H1 (cell line): ENCODE data around the gene CMIP. TPM values are rescaled to one million over a fixed set of nuclear protein-coding genes. Genes with fewer than 3 reads are reported as not detected.

Source experiments
- CTCF ChIA-PET: fragments of 300-600 bp; sonication (Branson Sonifier 250); formaldehyde crosslinking; loops from one replicate; lab custom pipeline; 2021; ENCODE audit not compliant: partially characterized antibody; lab: Charles Lee
- POLR2A ChIA-PET: fragments of 300-600 bp; sonication (Branson Sonifier 250); formaldehyde crosslinking; loops from one replicate; lab custom pipeline; 2021; ENCODE audit warnings: inconsistent platforms; ENCODE audit not compliant: partially characterized antibody; lab: Charles Lee
- DNase-seq, 2 experiments: peaks; one replicate each; pipeline versions ENCODE4 v3.0.0 to v3.0.0-alpha.2; 2010 to 2022; ENCODE audit warnings: low spot score in 2 of 2, low read depth in 1 of 2, mixed read lengths in 1 of 2
- FAIRE-seq: peaks from 2 replicates; lab custom pipeline; 2011; peaks lifted over from hg19 to GRCh38; lab: Jason Lieb, UNC
- H2AFZ ChIP-seq: 2 replicates; pipeline ENCODE4 v1.8.1; 2012; ENCODE audit warnings: low read length, inconsistent platforms
- H2AK5ac ChIP-seq: 2 replicates; pipeline ENCODE4 v1.6.1; 2013; ENCODE audit warnings: low read depth, low read length
- H2BK120ac ChIP-seq: replicated peaks from 2 replicates; pipeline ENCODE3; 2013; ENCODE audit warnings: low read depth, low read length, inconsistent platforms
- H2BK12ac ChIP-seq: 2 replicates; pipeline ENCODE4 v1.6.1; 2013; ENCODE audit warnings: low read depth, low read length
- H2BK15ac ChIP-seq: 2 replicates; pipeline ENCODE4 v1.6.1; 2013; ENCODE audit warnings: low read length
- H2BK20ac ChIP-seq: 2 replicates; pipeline ENCODE4 v1.6.1; 2013; ENCODE audit warnings: low read length
- H2BK5ac ChIP-seq: 2 replicates; pipeline ENCODE4 v1.6.1; 2013; ENCODE audit warnings: low read depth, low read length
- H3K14ac ChIP-seq: 2 replicates; pipeline ENCODE4 v1.6.1; 2013; ENCODE audit warnings: inconsistent platforms; ENCODE audit not compliant: insufficient read length
- H3K18ac ChIP-seq: 2 replicates; pipeline ENCODE4 v1.6.1; 2013; ENCODE audit warnings: low read length; ENCODE audit errors: extremely low read depth
- H3K23ac ChIP-seq: 2 replicates; pipeline ENCODE4 v1.6.1; 2013; ENCODE audit warnings: inconsistent platforms; ENCODE audit not compliant: insufficient read length
- H3K23me2 ChIP-seq: 2 replicates; pipeline ENCODE4 v1.6.1; 2013; ENCODE audit warnings: low read depth, low read length
- H3K27ac ChIP-seq: 2 replicates; pipeline ENCODE4 v1.6.1; 2011; ENCODE audit warnings: low read depth, low read length, inconsistent platforms
- H3K27me3 ChIP-seq, 4 experiments: replicated peaks in 1 of 4; 1 replicate in 1 of 4; 2 replicates in 3 of 4; pipeline versions ENCODE4 v1.6.1 to v1.8.1; 2011 to 2013; ENCODE audit warnings: low read length in 3 of 4, mild to moderate bottlenecking in 3 of 4, inconsistent platforms in 2 of 4, mixed read lengths in 2 of 4, moderate library complexity in 1 of 4; ENCODE audit not compliant: control insufficient read depth in 3 of 4, insufficient read depth in 3 of 4; ENCODE audit errors: extremely low read depth in 1 of 4
- H3K36me3 ChIP-seq, 4 experiments: 2 replicates each; pipeline versions ENCODE4 v1.6.1 to v1.8.1; 2011 to 2013; ENCODE audit warnings: mild to moderate bottlenecking in 4 of 4, low read length in 3 of 4, moderate library complexity in 2 of 4, control low read depth in 1 of 4, inconsistent platforms in 1 of 4; ENCODE audit not compliant: insufficient read depth in 4 of 4, control insufficient read depth in 2 of 4
- H3K4ac ChIP-seq: replicated peaks from 2 replicates; pipeline ENCODE3; 2013; ENCODE audit warnings: low read length, low read depth, mixed read lengths, inconsistent platforms; ENCODE audit not compliant: insufficient read length
- H3K4me1 ChIP-seq, 4 experiments: replicated peaks in 1 of 4; 1 replicate in 1 of 4; 2 replicates in 3 of 4; pipeline versions ENCODE4 v1.6.1 to v1.8.1; 2011 to 2013; ENCODE audit warnings: low read length in 3 of 4, inconsistent platforms in 2 of 4, mixed read lengths in 1 of 4; ENCODE audit not compliant: insufficient read depth in 4 of 4, control insufficient read depth in 3 of 4
- H3K4me2 ChIP-seq, 2 experiments: 2 replicates each; pipeline versions ENCODE4 v1.6.1 to v1.8.1; 2011 to 2013; ENCODE audit warnings: low read depth in 2 of 2, low read length in 2 of 2, control low read depth in 1 of 2, inconsistent platforms in 1 of 2, mild to moderate bottlenecking in 1 of 2; ENCODE audit not compliant: insufficient read depth in 1 of 2
- H3K4me3 ChIP-seq, 4 experiments: fragments of 200-600, 300-600 bp in 1 of 4; sonication (generic), shearing (Covaris generic), sonication (Bioruptor Twin) in 1 of 4; 2 replicates each; pipeline versions ENCODE4 v1.5.1 to v1.8.1; 2011 to 2016; ENCODE audit warnings: low read length in 4 of 4, low read depth in 3 of 4, control low read depth in 2 of 4, inconsistent platforms in 2 of 4, mild to moderate bottlenecking in 2 of 4, mixed read lengths in 1 of 4, moderate library complexity in 1 of 4; ENCODE audit not compliant: insufficient read depth in 2 of 4; ENCODE audit errors: extremely low read depth in 1 of 4
- H3K56ac ChIP-seq: replicated peaks from 2 replicates; pipeline ENCODE3; 2013; ENCODE audit warnings: low read depth, mild to moderate bottlenecking, mixed read lengths, low read length, inconsistent platforms; ENCODE audit not compliant: insufficient read length
- H3K79me1 ChIP-seq: 2 replicates; pipeline ENCODE4 v1.6.1; 2013; ENCODE audit warnings: low read depth, low read length, control low read depth
- H3K79me2 ChIP-seq, 2 experiments: 2 replicates each; pipeline versions ENCODE4 v1.6.1 to v1.8.1; 2012 to 2013; ENCODE audit warnings: low read length in 2 of 2, mild to moderate bottlenecking in 2 of 2, inconsistent platforms in 1 of 2; ENCODE audit not compliant: insufficient read depth in 2 of 2, control insufficient read depth in 1 of 2
- H3K9ac ChIP-seq, 4 experiments: replicated peaks in 1 of 4; 1 replicate in 1 of 4; 2 replicates in 3 of 4; pipeline versions ENCODE4 v1.6.1 to v1.8.1; 2011 to 2013; ENCODE audit warnings: low read depth in 3 of 4, low read length in 3 of 4, control low read depth in 2 of 4, mild to moderate bottlenecking in 2 of 4, moderate library complexity in 2 of 4, inconsistent platforms in 1 of 4; ENCODE audit errors: extremely low read depth in 1 of 4
- H3K9me3 ChIP-seq, 2 experiments: 2 replicates each; pipeline versions ENCODE4 v1.6.1 to v1.8.1; 2012 to 2013; ENCODE audit warnings: mild to moderate bottlenecking in 2 of 2, moderate library complexity in 2 of 2, control low read depth in 1 of 2, inconsistent platforms in 1 of 2, low read depth in 1 of 2, low read length in 1 of 2, mixed read lengths in 1 of 2; ENCODE audit not compliant: insufficient read depth in 2 of 2
- H4K20me1 ChIP-seq, 2 experiments: replicated peaks in 1 of 2; 2 replicates each; pipeline versions ENCODE3 to v1.8.1; 2011 to 2013; ENCODE audit warnings: inconsistent platforms in 2 of 2, low read length in 2 of 2, mild to moderate bottlenecking in 1 of 2; ENCODE audit not compliant: insufficient read depth in 2 of 2, control insufficient read depth in 1 of 2
- H4K5ac ChIP-seq: 2 replicates; pipeline ENCODE4 v1.6.1; 2013; ENCODE audit warnings: low read length, low read depth, mixed read lengths, inconsistent platforms; ENCODE audit not compliant: insufficient read length
- H4K8ac ChIP-seq: 2 replicates; pipeline ENCODE4 v1.8.0; 2013; ENCODE audit warnings: mild to moderate bottlenecking, moderate library complexity, low read length, inconsistent platforms; ENCODE audit not compliant: insufficient read depth; ENCODE audit errors: extremely low read depth
- H4K91ac ChIP-seq: replicated peaks from 2 replicates; pipeline ENCODE3; 2013; ENCODE audit warnings: low read length, mixed read lengths, inconsistent platforms; ENCODE audit not compliant: insufficient read length
- TAF7 ChIP-seq: optimal IDR thresholded peaks from 2 replicates; pipeline ENCODE3; 2011; ENCODE audit warnings: low read depth, mild to moderate bottlenecking, inconsistent platforms, low read length, moderate library complexity, borderline replicate concordance
- WGBS, 2 experiments: shearing (Covaris generic) in 1 of 2; methylation state at CpG; one replicate each; pipeline versions ENCODE4 v1.1.6 to v1.1.7; 2013 to 2015; ENCODE audit warnings: low lambda C conversion rate in 2 of 2, mixed read lengths in 2 of 2, inconsistent platforms in 1 of 2, low coverage in 1 of 2, missing lambda C conversion rate in 1 of 2; ENCODE audit not compliant: insufficient replicate concordance in 2 of 2, insufficient coverage in 1 of 2, insufficient read length in 1 of 2; ENCODE audit errors: extremely low coverage in 1 of 2, missing lambda C conversion rate in 1 of 2; 5-methylcytosine and 5-hydroxymethylcytosine counted together
- polyA plus RNA-seq, 7 experiments: library from polyadenylated mRNA; depleted of rRNA in 3 of 7; stranded (reverse) in 5 of 7; unstranded in 2 of 7; fragments of >200 nt in 5 of 7; fragments of 200-250 nt in 2 of 7; gene quantifications; 1 replicate in 5 of 7; 2 replicates in 1 of 7; 4 replicates in 1 of 7; pipeline versions ENCODE4 v1.2.1 to v1.2.3, GENCODE V29; 2011 to 2013; ENCODE audit warnings: missing spikeins in 2 of 7, mixed read lengths in 2 of 7
- total RNA-seq: library from RNA; stranded (reverse); fragmentation: NEBNext Ultra II Directional; extraction: Animal tissue kit (Norgen Biotek cat#: 25700); gene quantifications from 2 replicates; pipeline ENCODE4 v1.2.1, GENCODE V29; 2021
- TF ChIP-seq, protein P1 (sequence below): IDR thresholded peaks from 2 replicates; pipeline ENCODE4 v1.6.1; 2011; ENCODE audit warnings: low read length, improper control_type of control experiment

Gene CMIP
- total and polyA plus RNA-seq, 2 of the 8 experiments (the other 6 are each of a cell fraction or from before 2014, with no cell fraction given): 7.9 to 53.2 TPM

DNA sequence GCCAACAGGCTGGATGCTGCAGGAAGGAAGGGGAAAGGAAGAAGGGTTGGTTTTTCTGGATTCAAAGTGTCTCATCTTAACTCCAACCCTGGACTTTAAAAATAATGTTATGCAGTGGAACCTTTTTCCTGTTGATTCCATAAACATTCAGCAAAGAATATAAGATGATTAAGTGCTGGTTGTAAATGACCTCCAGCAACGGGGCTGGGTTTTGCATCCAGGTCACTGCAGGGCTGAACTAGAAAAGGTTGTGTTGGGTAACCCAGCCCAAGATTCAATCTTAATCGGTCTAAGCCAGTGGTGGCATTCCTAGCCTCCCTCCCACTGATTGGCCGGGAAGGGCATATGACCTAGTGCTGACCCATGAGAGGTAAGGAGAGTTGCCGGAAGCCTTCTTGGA lies 300.3 kb downstream of the CMIP start:
- no peaks in the 10 kb centered on the region; the same call in 1 of the 2 replicates for H3K23me2 ChIP-seq
- ChIA-PET POLR2A (no interaction called here), CTCF (interaction anchor here (0.8 to 1.0 kb wide), 2 partner anchors 22 to 286 kb away, joined by 3 to 4 read pairs; no protein-coding TSS in a partner anchor)
- H3K36me3 ChIP-seq: no peaks in the 10 kb centered on the region
- no peak overlapping the region for H2BK12ac ChIP-seq
- no peak overlapping the region for H2BK5ac ChIP-seq
- no peak overlapping the region for H4K91ac ChIP-seq
- no peak overlapping the region for H3K4ac ChIP-seq
- no peak overlapping the region; a peak in 1 of 4 replicates for H3K4me2 ChIP-seq
- H3K27me3 ChIP-seq: no peaks in the 10 kb centered on the region
- no peak overlapping the region for H3K56ac ChIP-seq
- no peak overlapping the region for H3K18ac ChIP-seq
- FAIRE-seq (no peak), DNase-seq (no peak)
- no peak overlapping the region for H3K14ac ChIP-seq
- no peak overlapping the region for H3K4me3 ChIP-seq
- H4K20me1 ChIP-seq: no peaks in the 10 kb centered on the region
- WGBS, 2 experiments: 88% methylated on average over 4 of the region's 4 CpGs; no CpG with 5 or more reads in 1 of the 2 experiments
- no peak overlapping the region for H2AFZ ChIP-seq
- H4K5ac ChIP-seq: no peak overlapping the region
- TF ChIP-seq TAF7: no peak
- TF ChIP-seq, protein P1, sequence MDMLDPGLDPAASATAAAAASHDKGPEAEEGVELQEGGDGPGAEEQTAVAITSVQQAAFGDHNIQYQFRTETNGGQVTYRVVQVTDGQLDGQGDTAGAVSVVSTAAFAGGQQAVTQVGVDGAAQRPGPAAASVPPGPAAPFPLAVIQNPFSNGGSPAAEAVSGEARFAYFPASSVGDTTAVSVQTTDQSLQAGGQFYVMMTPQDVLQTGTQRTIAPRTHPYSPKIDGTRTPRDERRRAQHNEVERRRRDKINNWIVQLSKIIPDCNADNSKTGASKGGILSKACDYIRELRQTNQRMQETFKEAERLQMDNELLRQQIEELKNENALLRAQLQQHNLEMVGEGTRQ: 0 out of 2 replicates have a peak, but pooled peaks have one; percentile 12
- peaks cover 0 to 7% (median under 1%) of the 10 kb centered on the region in 4 experiments; a peak in 3 of 7 replicates for H3K4me1 ChIP-seq
- H3K9me3 ChIP-seq: no peaks in the 10 kb centered on the region
- H3K79me1 ChIP-seq: no peaks in the 10 kb centered on the region
- no peak overlapping the region for H3K9ac ChIP-seq
- H4K8ac ChIP-seq: no peak overlapping the region
- no peak overlapping the region for H2BK120ac ChIP-seq
- H3K27ac ChIP-seq: no peak overlapping the region
- H3K79me2 ChIP-seq: no peaks in the 10 kb centered on the region
- H3K23ac ChIP-seq: no peak overlapping the region
- H2AK5ac ChIP-seq: no peak overlapping the region
- H2BK15ac ChIP-seq: no peak overlapping the region
- H2BK20ac ChIP-seq: no peak overlapping the region
